ENCODE results near the gene UVRAG. TPM values are rescaled to one million over a fixed set of nuclear protein-coding genes. Genes with fewer than 3 reads are reported as not detected.

Gene UVRAG
- 30.6 TPM for total RNA-seq

DNA sequence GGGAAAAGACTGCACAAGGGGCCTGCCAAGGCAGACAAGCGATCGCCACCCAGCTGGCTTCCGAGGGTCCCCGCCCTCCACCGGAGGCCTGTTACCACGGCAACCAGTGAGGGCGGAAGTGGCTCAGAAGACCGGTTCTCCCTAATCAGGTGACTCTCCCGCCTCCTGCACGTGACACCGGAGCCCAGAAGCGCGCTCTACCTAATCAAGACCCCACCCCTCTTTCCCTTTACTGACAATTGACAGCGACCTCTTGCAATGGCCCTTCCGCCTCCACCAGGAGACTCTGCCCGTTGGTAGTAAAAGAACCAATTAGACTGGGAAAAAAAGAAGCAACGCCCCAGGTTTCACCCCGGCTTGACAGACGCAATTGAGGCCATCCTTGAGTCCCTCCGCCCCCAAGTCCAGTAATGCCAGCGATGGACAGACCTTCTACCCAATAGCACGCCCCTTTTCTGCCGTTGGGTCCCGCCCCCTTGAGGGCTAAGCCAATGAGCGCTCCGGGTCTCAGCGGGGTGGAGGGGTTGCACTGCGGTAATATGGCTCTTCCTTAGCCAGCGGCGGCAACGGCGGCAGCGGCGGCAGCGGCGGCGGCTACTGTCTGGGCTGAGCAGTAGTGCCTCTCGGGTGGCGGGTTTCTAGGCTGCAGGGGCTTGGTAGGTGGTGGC, at the start of gene UVRAG:
TSS of gene UVRAG (plus strand) at position 534 of the 668 bp plus-strand sequence. CDS start 198 bp downstream, outside the sequence.

GRCh38 chr11:75768112-75768908, 46.7 kb upstream of the UVRAG start, which contains the start of gene DGAT2:
DGAT2 (plus strand) TSS chr11:75768778; CDS start chr11:75768992, 214 bp downstream.

Small RNA genes lying within 50 kb of the gene (small RNA-seq; reads per million reads assigned to genes)
- not detected for gene RF00019 (ENCODE audit: low replicate concordance)
- not detected for gene RNA5SP344 (ENCODE audit: low replicate concordance)

Other genes with a start within 250 kb of the UVRAG start
- gene MAP6, start 146.2 kb upstream of the UVRAG start, total RNA-seq = 4.7 TPM
- 0.53 TPM for gene MOGAT2, start 97.4 kb upstream of the UVRAG start, total RNA-seq
- 6.2 TPM for gene DGAT2, start 46.4 kb upstream of the UVRAG start, total RNA-seq